HG03565 (cell line): ENCODE data around the gene CRIP2.

Experiments used
- ATAC-seq: cut with Tn5 transposase; IDR thresholded peaks from one replicate; pipeline ENCODE4 v1.9.1; 2021; ENCODE audit warnings: mild to moderate bottlenecking, moderate library complexity; ENCODE audit not compliant: unreplicated experiment

Gene CRIP2

GRCh38 chr14:105474483-105475268, at the start of gene CRIP2:
CRIP2 (plus strand) TSS chr14:105474821; CDS start chr14:105474863, 42 bp downstream.
- no peak for ATAC-seq

GRCh38 chr14:105424861-105425260, 49.8 kb upstream of the CRIP2 start:
- ATAC-seq = no peak

GRCh38 chr14:105425823-105426247, 48.8 kb upstream of the CRIP2 start:
- ATAC-seq = no peak

- no peak for ATAC-seq
These were observed 48.0 kb upstream of the CRIP2 start for GRCh38 chr14:105426416-105427130.

- no peak for ATAC-seq
These were observed 47.2 kb upstream of the CRIP2 start for GRCh38 chr14:105427412-105427811.

- no peak for ATAC-seq
These were observed 46.6 kb upstream of the CRIP2 start for GRCh38 chr14:105427936-105428485.

- no peak for ATAC-seq
These were observed 44.6 kb upstream of the CRIP2 start for GRCh38 chr14:105430042-105430441.

GRCh38 chr14:105430565-105430964, 44.1 kb upstream of the CRIP2 start:
- no peak for ATAC-seq

- no peak for ATAC-seq
These were observed 43.4 kb upstream of the CRIP2 start for GRCh38 chr14:105431256-105431655.

GRCh38 chr14:105432657-105433056, 42.0 kb upstream of the CRIP2 start:
- ATAC-seq = no peak

GRCh38 chr14:105433161-105433605, 41.4 kb upstream of the CRIP2 start:
- ATAC-seq = no peak

GRCh38 chr14:105436402-105436801, 38.2 kb upstream of the CRIP2 start:
- ATAC-seq = no peak

- ATAC-seq = no peak
These were observed 37.5 kb upstream of the CRIP2 start for GRCh38 chr14:105436891-105437722.

GRCh38 chr14:105437723-105438500, 36.7 kb upstream of the CRIP2 start:
- ATAC-seq = no peak

- ATAC-seq = no peak
These were observed 35.4 kb upstream of the CRIP2 start for GRCh38 chr14:105439179-105439578.

GRCh38 chr14:105439710-105440553, 34.7 kb upstream of the CRIP2 start:
- ATAC-seq = no peak

- ATAC-seq = no peak
These were observed 34.1 kb upstream of the CRIP2 start for GRCh38 chr14:105440554-105440900.

- no peak for ATAC-seq
These were observed 33.6 kb upstream of the CRIP2 start for GRCh38 chr14:105440992-105441391.

GRCh38 chr14:105442125-105442524, 32.5 kb upstream of the CRIP2 start:
- no peak for ATAC-seq
